Stomach (tissue), 4 donors: ENCODE data around the gene CDC20B.

Experiments
- CTCF ChIP-seq, 7 experiments: fragments of 450-650 bp in 4 of 7; fragments of 200-600 bp in 3 of 7; sonication (generic) in 3 of 7; IDR thresholded peaks; one replicate each; pipeline ENCODE4 v1.5.1; 2016 to 2019; ENCODE audit warnings: antibody characterized with exemption in 7 of 7, control low read depth in 2 of 7, mild to moderate bottlenecking in 1 of 7
- EP300 ChIP-seq: sonication (generic); formaldehyde crosslinking; IDR thresholded peaks from one replicate; pipeline ENCODE4 v1.6.1; 2017; ENCODE audit warnings: antibody characterized with exemption
- POLR2A ChIP-seq, 4 donors: fragments of 450-650 bp; IDR thresholded peaks; one replicate each; pipeline ENCODE4 v1.6.1; 2016; ENCODE audit warnings: antibody characterized with exemption in 4 of 4, control low read depth in 2 of 4, mild to moderate bottlenecking in 1 of 4, moderate library complexity in 1 of 4
- POLR2AphosphoS5 ChIP-seq, 3 donors: sonication (generic); formaldehyde crosslinking; IDR thresholded peaks; one replicate each; pipeline ENCODE4 v1.6.1; 2016; ENCODE audit warnings: antibody characterized with exemption in 3 of 3

- TF ChIP-seq CTCF (IDR thresholded peaks at IDR 0.05) = no peak
- TF ChIP-seq POLR2A (IDR thresholded peaks at IDR 0.05) = no peak
- no peak for TF ChIP-seq POLR2AphosphoS5 (IDR thresholded peaks at IDR 0.05)
- TF ChIP-seq EP300 = no peak
Observed at GRCh38 chr5:55180016-55180415, 7.0 kb upstream of the CDC20B start.
